HG02973 (cell line): ENCODE measurements around the gene ITK.
"Not testable (repeated sequence)": the region's sequence is repeated elsewhere in the genome, so short reads cannot be mapped to it uniquely, and the experiment has no call there.

Experiments used
- ATAC-seq: cut with Tn5 transposase; IDR thresholded peaks from one replicate; pipeline ENCODE4 v1.9.1; 2021; ENCODE audit warnings: moderate library complexity; ENCODE audit not compliant: unreplicated experiment

Gene ITK

GRCh38 chr5:157167214-157167621, 13.4 kb upstream of the ITK start:
- no peak for ATAC-seq

GRCh38 chr5:157168286-157168685, 12.4 kb upstream of the ITK start:
- no peak for ATAC-seq

DNA sequence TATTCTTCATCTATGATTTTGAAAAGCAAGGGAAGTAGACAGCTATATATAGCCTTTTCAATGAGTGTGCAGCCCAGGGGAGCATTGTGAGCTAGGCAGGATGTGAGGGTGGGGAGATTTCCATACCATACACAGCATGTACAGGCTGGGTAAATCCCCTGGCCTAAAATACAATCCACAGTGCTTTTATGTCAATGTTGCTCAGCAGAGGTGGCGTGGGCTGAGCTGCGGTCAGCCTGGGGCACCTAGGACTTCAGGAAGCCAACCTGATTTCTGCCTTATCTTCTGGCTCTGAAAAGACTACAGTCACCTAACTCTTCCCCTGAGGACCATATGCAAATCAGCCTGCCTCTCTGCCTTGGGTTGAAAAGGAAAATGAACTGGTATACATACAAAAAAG, 8.2 kb upstream of the ITK start:
- peak; percentile 98 for ATAC-seq

GRCh38 chr5:157175071-157175612, 5.5 kb upstream of the ITK start:
- no peak for ATAC-seq

DNA sequence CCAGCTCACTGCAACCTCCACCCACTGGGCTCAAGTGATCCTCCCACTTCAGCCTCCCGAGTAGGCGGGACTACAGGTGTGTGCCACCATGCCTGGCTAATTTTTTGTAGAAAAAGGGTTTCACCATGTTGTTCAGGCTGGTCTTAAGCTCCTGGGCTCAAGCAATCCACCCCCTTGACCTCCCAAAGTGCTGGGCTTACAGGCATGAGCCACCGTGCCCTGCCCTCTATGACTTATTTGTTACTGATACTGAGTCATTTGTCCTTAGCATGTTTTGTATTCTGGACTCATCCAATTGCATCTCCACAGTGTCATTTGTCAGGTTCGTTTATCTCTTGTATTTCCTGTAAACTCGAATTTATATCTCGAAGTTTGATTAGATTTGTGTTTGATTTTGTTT, 2.7 kb upstream of the ITK start:
- ATAC-seq = no peak

GRCh38 chr5:157178966-157179365, 1.7 kb upstream of the ITK start:
- ATAC-seq = no peak

- no peak for ATAC-seq
These were observed 1.6 kb downstream of the ITK start for GRCh38 chr5:157182143-157182757.

- no peak for ATAC-seq
These were observed 3.6 kb downstream of the ITK start for GRCh38 chr5:157184117-157184670.

DNA sequence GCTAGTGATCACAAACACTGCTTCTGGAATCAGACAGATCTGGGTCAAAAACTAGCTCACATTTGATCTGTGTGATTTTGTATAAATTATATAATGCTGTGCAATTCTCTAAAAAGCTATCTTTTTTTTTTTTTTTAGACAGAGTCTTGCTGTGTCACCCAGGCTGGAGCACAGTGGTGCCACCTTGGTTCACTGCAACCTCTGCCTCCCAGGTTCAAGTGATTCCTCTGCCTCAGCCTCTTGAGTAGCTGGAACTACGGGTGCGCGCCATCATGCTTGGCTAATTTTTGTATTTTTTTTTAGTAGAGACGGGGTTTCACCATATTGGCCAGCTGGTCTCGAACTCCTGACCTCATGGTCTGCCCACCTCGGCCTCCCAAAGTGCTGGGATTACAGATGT, 4.5 kb downstream of the ITK start:
- ATAC-seq = not testable (repeated sequence)

DNA sequence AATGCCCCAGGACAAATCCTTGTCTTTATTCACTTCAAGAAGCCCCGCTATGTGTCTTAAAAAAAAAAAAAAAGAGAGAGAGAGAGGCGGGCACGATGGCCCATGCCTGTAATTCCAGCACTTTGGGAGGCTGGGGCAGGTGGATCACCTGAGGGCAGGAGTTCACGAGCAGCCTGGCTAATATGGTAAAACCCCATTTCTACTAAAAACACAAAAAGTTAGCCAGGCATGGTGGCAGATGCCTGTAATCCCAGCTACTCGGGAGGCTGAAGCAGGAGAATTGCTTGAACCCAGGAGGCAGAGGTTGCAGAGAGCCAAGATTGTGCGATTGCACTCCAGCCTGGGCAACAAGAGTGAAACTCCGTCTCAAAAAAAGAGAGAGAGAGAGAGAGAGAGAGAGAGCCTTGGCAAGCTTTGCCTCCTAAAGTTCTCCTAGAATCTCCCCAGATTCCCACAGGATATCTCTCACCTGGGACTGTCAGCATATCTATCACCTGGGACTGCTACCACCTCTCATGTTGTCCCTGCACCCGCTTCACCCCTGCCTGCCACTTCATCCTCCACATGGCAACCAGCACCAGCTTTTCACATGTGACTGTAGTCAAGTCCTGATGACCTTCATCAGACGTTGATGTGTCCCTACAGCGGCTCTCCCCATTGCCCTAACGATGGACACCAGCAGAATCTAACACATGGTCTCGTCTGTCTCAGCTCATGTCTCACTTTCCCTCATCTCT, 5.8 kb downstream of the ITK start:
- no peak for ATAC-seq

GRCh38 chr5:157187046-157187754, 6.6 kb downstream of the ITK start:
- ATAC-seq = no peak

GRCh38 chr5:157188270-157188669, 7.6 kb downstream of the ITK start:
- ATAC-seq = no peak

DNA sequence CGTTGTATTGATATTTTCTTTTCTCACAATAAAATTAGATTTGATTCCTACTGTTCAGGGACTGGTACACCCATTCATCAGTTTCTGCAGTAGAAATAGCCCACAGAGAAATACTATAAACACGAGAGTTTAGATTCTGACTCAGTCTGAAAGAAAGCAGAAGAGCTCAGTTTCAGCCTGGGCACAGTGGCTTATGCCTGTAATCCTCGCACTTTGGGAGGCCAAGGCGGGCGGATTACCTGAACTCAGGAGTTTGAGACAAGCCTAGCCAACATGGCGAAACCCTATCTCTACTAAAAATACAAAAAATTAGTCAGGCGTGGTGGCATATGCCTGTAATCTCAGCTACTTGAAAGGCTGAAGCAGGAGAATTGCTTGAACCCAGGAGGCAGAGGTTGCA, 8.6 kb downstream of the ITK start:
- ATAC-seq = no peak

- ATAC-seq = no peak
These were observed 13.2 kb downstream of the ITK start for GRCh38 chr5:157193699-157194424.

DNA sequence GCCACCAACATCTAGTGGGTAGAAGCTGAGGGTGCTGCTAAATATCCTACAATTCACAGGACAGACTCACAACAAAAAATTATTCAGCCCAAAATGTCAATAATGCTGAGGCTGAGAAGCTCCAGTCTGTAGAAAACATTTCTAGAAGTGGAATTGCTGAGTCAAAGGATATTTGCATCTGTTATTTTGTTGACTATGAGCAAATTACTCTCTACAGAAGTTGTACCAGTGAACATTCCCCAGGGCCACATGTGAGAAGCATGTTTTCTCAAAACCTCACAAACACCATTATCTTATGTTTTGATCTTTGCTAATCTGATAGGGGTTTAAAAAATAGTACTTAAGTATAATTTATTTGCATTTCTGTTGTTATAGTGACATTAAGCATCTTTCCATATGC, 15.4 kb downstream of the ITK start:
- no peak for ATAC-seq

- ATAC-seq = no peak
These were observed 16.4 kb downstream of the ITK start for GRCh38 chr5:157197086-157197485.

GRCh38 chr5:157198277-157198986, 17.8 kb downstream of the ITK start:
- no peak for ATAC-seq

- no peak for ATAC-seq
These were observed 21.2 kb downstream of the ITK start for GRCh38 chr5:157201857-157202256.

GRCh38 chr5:157203417-157203816, 22.8 kb downstream of the ITK start:
- no peak for ATAC-seq

DNA sequence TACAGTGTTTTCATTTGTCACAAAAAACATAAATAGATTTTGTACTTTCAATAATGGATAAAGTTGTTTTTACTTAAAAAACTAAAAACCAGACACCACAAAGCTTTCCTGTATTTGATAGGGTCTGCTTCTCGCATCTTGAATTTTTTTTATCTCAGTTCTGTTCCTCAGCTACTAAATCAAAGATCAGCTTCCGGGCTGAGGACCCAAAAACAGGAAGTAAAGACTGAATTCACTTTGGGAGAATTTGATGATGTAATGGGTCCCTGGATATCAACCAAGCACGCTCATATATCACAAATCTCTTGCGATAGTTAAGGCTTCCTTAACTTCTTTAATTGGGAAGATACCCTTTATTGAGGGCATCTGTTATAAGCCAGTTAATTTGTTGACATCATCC, 24.1 kb downstream of the ITK start:
- ATAC-seq = no peak
